Measurements from ENCODE around the gene CASP5.

- TF ChIP-seq, protein P1, sequence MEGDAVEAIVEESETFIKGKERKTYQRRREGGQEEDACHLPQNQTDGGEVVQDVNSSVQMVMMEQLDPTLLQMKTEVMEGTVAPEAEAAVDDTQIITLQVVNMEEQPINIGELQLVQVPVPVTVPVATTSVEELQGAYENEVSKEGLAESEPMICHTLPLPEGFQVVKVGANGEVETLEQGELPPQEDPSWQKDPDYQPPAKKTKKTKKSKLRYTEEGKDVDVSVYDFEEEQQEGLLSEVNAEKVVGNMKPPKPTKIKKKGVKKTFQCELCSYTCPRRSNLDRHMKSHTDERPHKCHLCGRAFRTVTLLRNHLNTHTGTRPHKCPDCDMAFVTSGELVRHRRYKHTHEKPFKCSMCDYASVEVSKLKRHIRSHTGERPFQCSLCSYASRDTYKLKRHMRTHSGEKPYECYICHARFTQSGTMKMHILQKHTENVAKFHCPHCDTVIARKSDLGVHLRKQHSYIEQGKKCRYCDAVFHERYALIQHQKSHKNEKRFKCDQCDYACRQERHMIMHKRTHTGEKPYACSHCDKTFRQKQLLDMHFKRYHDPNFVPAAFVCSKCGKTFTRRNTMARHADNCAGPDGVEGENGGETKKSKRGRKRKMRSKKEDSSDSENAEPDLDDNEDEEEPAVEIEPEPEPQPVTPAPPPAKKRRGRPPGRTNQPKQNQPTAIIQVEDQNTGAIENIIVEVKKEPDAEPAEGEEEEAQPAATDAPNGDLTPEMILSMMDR (conservative IDR thresholded peaks at IDR 0.05; ENCODE audit: low read depth, low read length) = no peak
- no peak for TF ChIP-seq RCOR1 (IDR thresholded peaks at IDR 0.05; ENCODE audit: insufficient replicate concordance, low read length)
Measured at GRCh38 chr11:105054723-105055493, 31.9 kb upstream of the CASP5 start.

Measured in IMR-90 (cell line).